Breast epithelium (tissue), 3 donors: ENCODE results near the gene SPDYE17.
"Not testable (repeated sequence)": the region's sequence is repeated elsewhere in the genome, so short reads cannot be mapped to it uniquely, and the experiment has no call there.

Experiments
- CTCF ChIP-seq, 3 donors: fragments of 450-650 bp; IDR thresholded peaks; one replicate each; pipeline ENCODE4 v1.5.1; 2016 to 2017; ENCODE audit warnings: antibody characterized with exemption in 3 of 3, mild to moderate bottlenecking in 3 of 3, moderate library complexity in 3 of 3
- POLR2AphosphoS5 ChIP-seq, 3 donors: sonication (generic); formaldehyde crosslinking; IDR thresholded peaks; one replicate each; pipeline ENCODE4 v1.6.1; 2017; ENCODE audit warnings: antibody characterized with exemption in 3 of 3

- not testable (repeated sequence) for TF ChIP-seq CTCF, POLR2AphosphoS5 (IDR thresholded peaks at IDR 0.05)
These were observed 42.0 kb downstream of the SPDYE17 start for GRCh38 chr7:76990202-76990601.
